ENCODE results near the gene ADAMTSL4. TPM values are rescaled to one million over a fixed set of nuclear protein-coding genes. Genes with fewer than 3 reads are reported as not detected.
"Not testable (repeated sequence)": the region's sequence is repeated elsewhere in the genome, so short reads cannot be mapped to it uniquely, and the experiment has no call there.

ADAMTSL4 gene
- total RNA-seq, 2 experiments from 2014 or later, result 0.16 to 0.22 TPM

DNA sequence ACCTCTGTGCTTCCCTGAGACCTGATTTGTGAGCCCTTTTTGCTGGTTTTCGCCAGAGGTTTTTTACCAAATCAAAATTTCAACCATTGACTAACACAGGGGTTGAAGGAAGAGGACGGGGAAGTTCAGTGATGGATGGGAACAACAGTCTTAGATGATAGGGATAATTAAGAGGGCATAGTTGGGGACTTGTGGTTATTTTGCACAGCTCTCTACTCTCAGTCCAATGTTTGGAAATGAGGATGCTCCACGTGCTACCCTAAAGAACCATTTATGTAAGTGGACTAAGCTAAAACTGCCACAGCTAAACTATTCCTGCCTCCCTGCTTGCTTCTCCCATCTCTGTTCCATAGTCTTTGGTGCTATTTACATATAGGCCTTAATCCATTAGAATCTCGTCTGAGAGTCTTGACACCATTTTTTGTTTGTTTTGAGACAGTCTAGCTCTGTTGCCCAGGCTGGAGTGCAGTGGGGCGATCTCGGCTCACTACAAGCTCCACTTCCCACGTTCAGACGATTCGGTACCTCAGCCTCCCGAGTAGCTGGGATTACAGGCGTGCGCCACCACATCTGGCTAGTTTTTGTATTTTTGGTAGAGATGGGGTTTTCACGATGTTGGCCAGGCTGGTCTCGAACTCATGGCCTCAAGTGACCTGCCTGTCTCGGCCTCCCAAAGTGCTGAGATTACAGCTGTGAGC lies 30.9 kb downstream of the ADAMTSL4 start:
- POLR2A ChIA-PET, result interaction anchor here (0.6 to 15.4 kb wide), 28 partner anchors 9 to 701 kb away, joined by 3 to 1538 read pairs (median 7); partner anchors contain the start of genes ADAMTSL4, ENSA, FALEC and GOLPH3L
- Mint-ChIP-seq H3K4me1 (ENCODE audit: low read depth) (peaks cover 31% of the 10 kb centered on the region), H3K27me3 (no peaks in the 10 kb centered on the region), H3K9me3 (no peaks in the 10 kb centered on the region), H3K4me3 (peak overlapping the region; percentile 99), H3K27ac (peak overlapping the region; percentile 98), H3K36me3 (ENCODE audit: low read depth) (peaks cover 57% of the 10 kb centered on the region)
- H3K4me1 ChIP-seq (ENCODE audit: insufficient read depth, low read length), result peaks cover 16% of the 10 kb centered on the region
- H3K4me3 ChIP-seq (ENCODE audit: low read length), result peak overlapping the region; percentile 84
- DNase-seq, result peak in 1 of 14 experiments; percentile 29
- peak overlapping the region; percentile 93 to 97 for H3K27ac ChIP-seq (ENCODE audit: low read depth in 1 of 2, low read length in 2 of 2)
- H3K27me3 ChIP-seq (ENCODE audit: control insufficient read depth in 1 of 2, insufficient read depth in 2 of 2, low read length in 2 of 2), result no peaks in the 10 kb centered on the region
- no peaks in the 10 kb centered on the region for H3K9me3 ChIP-seq (ENCODE audit: control insufficient read depth in 1 of 2, insufficient read depth in 1 of 2, low read length in 2 of 2)
- no peak for ATAC-seq (ENCODE audit: poor library complexity)
- intact Hi-C loops (cut with DNase I, micrococcal nuclease), result loop anchor here (1.0 to 5.0 kb wide), 5 partner anchors 19 to 218 kb away; partner anchors contain the start of genes ENSA (in 2 of the 2) and RPRD2 (in 1 of the 2)
- TF ChIP-seq, protein P1, sequence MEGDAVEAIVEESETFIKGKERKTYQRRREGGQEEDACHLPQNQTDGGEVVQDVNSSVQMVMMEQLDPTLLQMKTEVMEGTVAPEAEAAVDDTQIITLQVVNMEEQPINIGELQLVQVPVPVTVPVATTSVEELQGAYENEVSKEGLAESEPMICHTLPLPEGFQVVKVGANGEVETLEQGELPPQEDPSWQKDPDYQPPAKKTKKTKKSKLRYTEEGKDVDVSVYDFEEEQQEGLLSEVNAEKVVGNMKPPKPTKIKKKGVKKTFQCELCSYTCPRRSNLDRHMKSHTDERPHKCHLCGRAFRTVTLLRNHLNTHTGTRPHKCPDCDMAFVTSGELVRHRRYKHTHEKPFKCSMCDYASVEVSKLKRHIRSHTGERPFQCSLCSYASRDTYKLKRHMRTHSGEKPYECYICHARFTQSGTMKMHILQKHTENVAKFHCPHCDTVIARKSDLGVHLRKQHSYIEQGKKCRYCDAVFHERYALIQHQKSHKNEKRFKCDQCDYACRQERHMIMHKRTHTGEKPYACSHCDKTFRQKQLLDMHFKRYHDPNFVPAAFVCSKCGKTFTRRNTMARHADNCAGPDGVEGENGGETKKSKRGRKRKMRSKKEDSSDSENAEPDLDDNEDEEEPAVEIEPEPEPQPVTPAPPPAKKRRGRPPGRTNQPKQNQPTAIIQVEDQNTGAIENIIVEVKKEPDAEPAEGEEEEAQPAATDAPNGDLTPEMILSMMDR (IDR thresholded peaks at IDR 0.05), result no peak
- H3K36me3 ChIP-seq (ENCODE audit: insufficient read depth, low read length), result peaks cover 38% of the 10 kb centered on the region
- CTCF ChIA-PET, result interaction anchor here (0.6 to 14.2 kb wide), 7 partner anchors 12 to 41 kb away, joined by 4 to 183 read pairs (median 8); no protein-coding TSS in a partner anchor

DNA sequence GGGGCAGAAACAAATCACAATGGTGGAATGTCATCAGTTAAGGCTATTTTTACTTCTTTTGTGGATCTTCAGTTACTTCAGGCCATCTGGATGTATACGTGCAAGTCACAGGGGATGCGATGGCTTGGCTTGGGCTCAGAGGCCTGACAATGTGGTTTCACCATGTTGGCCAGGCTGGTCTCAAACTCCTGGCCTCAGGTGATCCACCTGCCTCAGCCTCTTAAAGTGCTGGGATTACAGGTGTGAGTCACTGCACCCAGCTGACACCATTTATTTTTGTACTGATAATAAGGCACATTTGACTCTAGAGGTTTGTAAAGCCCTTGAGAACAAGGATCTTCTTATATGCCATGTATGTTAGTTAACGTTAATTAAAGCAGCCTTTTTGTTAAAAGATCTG lies 31.8 kb downstream of the ADAMTSL4 start:
- H3K27ac ChIP-seq (ENCODE audit: low read depth in 1 of 2, low read length in 2 of 2); H3K9me3 ChIP-seq (ENCODE audit: control insufficient read depth in 1 of 2, insufficient read depth in 1 of 2, low read length in 2 of 2); H3K9me3 Mint-ChIP-seq; H3K4me3 ChIP-seq (ENCODE audit: low read length); H3K27me3 Mint-ChIP-seq; H3K27me3 ChIP-seq (ENCODE audit: control insufficient read depth in 1 of 2, insufficient read depth in 2 of 2, low read length in 2 of 2); DNase-seq; ATAC-seq (ENCODE audit: poor library complexity): not testable (repeated sequence)
- Mint-ChIP-seq H3K36me3 (ENCODE audit: low read depth) (peaks cover 48% of the 10 kb centered on the region), H3K4me1 (ENCODE audit: low read depth) (peaks cover 26% of the 10 kb centered on the region), H3K27ac (peak overlapping the region; percentile 98), H3K4me3 (peak overlapping the region; percentile 99)
- ChIA-PET POLR2A (interaction anchor here (1.4 to 15.4 kb wide), 4 partner anchors 8 to 693 kb away, joined by 4 to 1538 read pairs (median 52); partner anchors contain the start of gene ENSA), CTCF (interaction anchor here (14.2 kb wide), 1 partner anchor 19 kb away, joined by 183 read pairs; no protein-coding TSS in a partner anchor)
- intact Hi-C loops (cut with DNase I, micrococcal nuclease), result loop anchor here in 1 of 2 experiments (5.0 kb wide), 1 partner anchor 219 kb away; the partner anchor contains the start of gene RPRD2
- peaks cover 13% of the 10 kb centered on the region for H3K4me1 ChIP-seq (ENCODE audit: insufficient read depth, low read length)
- peaks cover 30% of the 10 kb centered on the region for H3K36me3 ChIP-seq (ENCODE audit: insufficient read depth, low read length)

DNA sequence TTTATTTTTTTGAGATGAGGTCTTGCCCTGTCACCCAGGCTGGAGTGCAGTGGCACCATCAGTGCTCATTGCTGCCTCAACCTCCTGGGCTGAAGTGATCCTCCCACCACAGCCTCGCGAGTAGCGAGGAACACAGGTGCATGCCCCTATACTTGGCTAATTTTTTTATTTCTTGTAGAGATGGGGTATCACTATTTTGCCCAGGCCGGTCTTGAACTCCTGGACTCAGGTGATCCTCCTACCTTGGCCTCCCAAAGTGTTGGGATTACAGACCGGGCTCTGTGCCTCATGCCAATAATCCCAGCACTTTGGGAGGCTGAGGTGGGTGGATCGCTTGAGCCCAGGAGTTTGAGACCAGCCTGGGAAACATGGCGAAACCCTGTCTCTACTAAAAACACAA lies 32.2 kb downstream of the ADAMTSL4 start:
- intact Hi-C loops (cut with DNase I, micrococcal nuclease), result loop anchor here in 1 of 2 experiments (5.0 kb wide), 1 partner anchor 219 kb away; the partner anchor contains the start of gene RPRD2
- ATAC-seq (ENCODE audit: poor library complexity); DNase-seq; H3K9me3 ChIP-seq (ENCODE audit: control insufficient read depth in 1 of 2, insufficient read depth in 1 of 2, low read length in 2 of 2); H3K27ac ChIP-seq (ENCODE audit: low read depth in 1 of 2, low read length in 2 of 2); H3K4me3 Mint-ChIP-seq; H3K27me3 ChIP-seq (ENCODE audit: control insufficient read depth in 1 of 2, insufficient read depth in 2 of 2, low read length in 2 of 2); H3K9me3 Mint-ChIP-seq; H3K4me3 ChIP-seq (ENCODE audit: low read length); H3K27me3 Mint-ChIP-seq: not testable (repeated sequence)
- H3K4me1 Mint-ChIP-seq (ENCODE audit: low read depth), result peaks cover 23% of the 10 kb centered on the region
- peak overlapping the region; percentile 98 for H3K27ac Mint-ChIP-seq
- Histone ChIP-seq H3K36me3 (ENCODE audit: insufficient read depth, low read length) (peaks cover 25% of the 10 kb centered on the region), H3K4me1 (ENCODE audit: insufficient read depth, low read length) (peaks cover 13% of the 10 kb centered on the region)
- POLR2A ChIA-PET, result interaction anchor here (1.4 to 15.4 kb wide), 3 partner anchors 9 to 47 kb away, joined by 4 to 1538 read pairs (median 94); partner anchors contain the start of gene ENSA
- peaks cover 44% of the 10 kb centered on the region for H3K36me3 Mint-ChIP-seq (ENCODE audit: low read depth)
- CTCF ChIA-PET, result interaction anchor here (0.6 to 14.2 kb wide), 2 partner anchors 9 to 20 kb away, joined by 3 to 183 read pairs; no protein-coding TSS in a partner anchor

DNA sequence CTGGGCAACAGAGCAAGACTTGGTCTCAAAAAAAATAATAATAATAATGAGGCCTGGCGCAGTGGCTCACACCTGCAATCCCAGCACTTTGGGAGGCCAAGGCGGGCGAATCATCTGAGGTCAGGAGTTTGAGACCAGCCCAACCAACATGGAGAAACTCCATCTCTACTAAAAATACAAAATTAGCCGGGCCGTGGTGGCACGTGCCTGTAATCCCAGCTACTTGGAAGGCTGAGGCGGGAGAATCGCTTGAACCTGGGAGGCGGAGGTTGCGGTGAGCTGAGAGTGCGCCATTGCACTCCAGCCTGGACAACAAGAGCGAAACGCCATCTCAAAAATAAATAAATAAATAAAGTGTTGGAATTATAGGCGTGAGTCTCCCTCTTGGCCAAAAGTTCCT lies 32.8 kb downstream of the ADAMTSL4 start:
- H3K4me3 ChIP-seq (ENCODE audit: low read length); H3K9me3 Mint-ChIP-seq; H3K27me3 Mint-ChIP-seq; ATAC-seq (ENCODE audit: poor library complexity); H3K4me3 Mint-ChIP-seq; H3K9me3 ChIP-seq (ENCODE audit: control insufficient read depth in 1 of 2, insufficient read depth in 1 of 2, low read length in 2 of 2); H3K27ac ChIP-seq (ENCODE audit: low read depth in 1 of 2, low read length in 2 of 2); H3K27me3 ChIP-seq (ENCODE audit: control insufficient read depth in 1 of 2, insufficient read depth in 2 of 2, low read length in 2 of 2); DNase-seq: not testable (repeated sequence)
- Histone ChIP-seq H3K4me1 (ENCODE audit: insufficient read depth, low read length) (peaks cover 13% of the 10 kb centered on the region), H3K36me3 (ENCODE audit: insufficient read depth, low read length) (peaks cover 20% of the 10 kb centered on the region)
- peak overlapping the region; percentile 5 for H3K27ac Mint-ChIP-seq
- CTCF ChIA-PET, result interaction anchor here (0.6 to 14.2 kb wide), 2 partner anchors 8 to 20 kb away, joined by 3 to 183 read pairs; no protein-coding TSS in a partner anchor
- POLR2A ChIA-PET, result interaction anchor here (0.7 to 15.4 kb wide), 6 partner anchors 9 to 34 kb away, joined by 3 to 1538 read pairs (median 7); no protein-coding TSS in a partner anchor
- H3K36me3 Mint-ChIP-seq (ENCODE audit: low read depth), result peaks cover 38% of the 10 kb centered on the region
- intact Hi-C loops (cut with DNase I, micrococcal nuclease), result loop anchor here in 1 of 2 experiments (5.0 kb wide), 1 partner anchor 220 kb away; the partner anchor contains the start of gene RPRD2
- peaks cover 23% of the 10 kb centered on the region for H3K4me1 Mint-ChIP-seq (ENCODE audit: low read depth)
